ENCODE measurements around the gene DIAPH2.
"Not testable (repeated sequence)": the region's sequence is repeated elsewhere in the genome, so short reads cannot be mapped to it uniquely, and the experiment has no call there.

- TF ChIP-seq SUZ12 (IDR thresholded peaks at IDR 0.05); FOXK2 (IDR thresholded peaks at IDR 0.05); ELF4 (IDR thresholded peaks at IDR 0.05); HDGF (IDR thresholded peaks at IDR 0.05; ENCODE audit: borderline replicate concordance); ZNF384 (IDR thresholded peaks at IDR 0.05); FOXM1 (IDR thresholded peaks at IDR 0.05; ENCODE audit: borderline replicate concordance); TARDBP (IDR thresholded peaks at IDR 0.05); CTBP1 (IDR thresholded peaks at IDR 0.05; ENCODE audit: borderline replicate concordance); ARNT (IDR thresholded peaks at IDR 0.05); BHLHE40 (IDR thresholded peaks at IDR 0.05; ENCODE audit: borderline replicate concordance): not testable (repeated sequence)
These were observed 157.2 kb downstream of the DIAPH2 start for GRCh38 chrX:96841866-96842265.
